Measurements from ENCODE around the gene NELL2. TPM values are rescaled to one million over a fixed set of nuclear protein-coding genes. Genes with fewer than 3 reads are reported as not detected.

NELL2 gene
- total RNA-seq, 1 experiment from 2014 or later = 32.7 TPM

- no peaks in the 10 kb centered on the region for H3K9me3 Mint-ChIP-seq
- no peak overlapping the region for H2BK5ac ChIP-seq (ENCODE audit: insufficient read length, low read length)
- no CpG with 5 or more reads among the region's 2 CpGs for WGBS (ENCODE audit: extremely low coverage, insufficient read length, low lambda C conversion rate)
- no peaks in the 10 kb centered on the region for H3K23me2 ChIP-seq (ENCODE audit: insufficient read length, low read depth, low read length, poor library complexity, severe bottlenecking)
- no peak overlapping the region for H3K4ac ChIP-seq (ENCODE audit: low read depth, low read length)
- H2BK20ac ChIP-seq (ENCODE audit: low read depth, low read length, poor library complexity, severe bottlenecking) = no peak overlapping the region
- H3K4me1 Mint-ChIP-seq = peaks cover 0 to 2% of the 10 kb centered on the region in 2 experiments; a peak in 1 of 4 replicates
- no peak overlapping the region for H2BK12ac ChIP-seq (ENCODE audit: insufficient read length, low read depth, low read length)
- H4K91ac ChIP-seq (ENCODE audit: insufficient read length, low read depth, low read length) = no peak overlapping the region
- H3K27me3 ChIP-seq (ENCODE audit: insufficient read depth, low read length) = no peaks in the 10 kb centered on the region
- no peaks in the 10 kb centered on the region for H3K79me2 ChIP-seq (ENCODE audit: insufficient read depth, low read length)
- H3K14ac ChIP-seq (ENCODE audit: insufficient read depth, low read length) = no peak overlapping the region
- H3K79me1 ChIP-seq (ENCODE audit: insufficient read depth, low read depth, low read length, poor library complexity, severe bottlenecking) = no peaks in the 10 kb centered on the region
- H3K4me3 Mint-ChIP-seq = no peak overlapping the region
- H3K18ac ChIP-seq (ENCODE audit: insufficient read length, low read depth, low read length) = no peak overlapping the region
- no peak overlapping the region for H2AFZ ChIP-seq (ENCODE audit: low read length)
- H3K4me2 ChIP-seq (ENCODE audit: insufficient read depth, insufficient read length, low read length) = no peak overlapping the region
- no peaks in the 10 kb centered on the region for H3K4me1 ChIP-seq (ENCODE audit: insufficient read depth, low read length)
- no peak for TF ChIP-seq CTCF (conservative IDR thresholded peaks at IDR 0.05)
- H3K56ac ChIP-seq (ENCODE audit: insufficient read length, low read depth, low read length) = no peak overlapping the region
- H3K27me3 Mint-ChIP-seq (ENCODE audit: low read depth) = no peaks in the 10 kb centered on the region
- no peak overlapping the region for H3K27ac ChIP-seq (ENCODE audit: insufficient read length, low read depth, low read length)
- H2BK120ac ChIP-seq (ENCODE audit: low read depth, low read length, poor library complexity, severe bottlenecking) = no peak overlapping the region
- no peak overlapping the region for H4K5ac ChIP-seq (ENCODE audit: insufficient read length, low read depth, low read length)
- no peaks in the 10 kb centered on the region for H3K9me3 ChIP-seq (ENCODE audit: control insufficient read depth, low read depth, low read length)
- no peak for DNase-seq
- no peak overlapping the region for H4K8ac ChIP-seq (replicated peaks; ENCODE audit: insufficient read length, low read depth, low read length)
- no peak overlapping the region for H3K9ac ChIP-seq (ENCODE audit: extremely low read depth, insufficient read length, low read length)
- no peaks in the 10 kb centered on the region for H4K20me1 ChIP-seq (ENCODE audit: control insufficient read depth, insufficient read depth, insufficient read length)
- no peak overlapping the region for H2BK15ac ChIP-seq (ENCODE audit: low read depth, low read length)
- no peak overlapping the region for H3K23ac ChIP-seq (ENCODE audit: insufficient read length, low read depth, low read length)
- H2AK5ac ChIP-seq (ENCODE audit: insufficient read length, low read length) = no peak overlapping the region
- no peak overlapping the region for H3T11ph ChIP-seq (ENCODE audit: low read length)
- peak overlapping the region in 1 of 3 experiments; percentile 36; a peak in 1 of 7 replicates for H3K27ac Mint-ChIP-seq
- no peaks in the 10 kb centered on the region for H3K36me3 Mint-ChIP-seq (ENCODE audit: insufficient read depth in 1 of 3, low read depth in 3 of 3)
Observed at GRCh38 chr12:44551631-44552030, 324.5 kb downstream of the NELL2 start.

Data from H9 (cell line).